ENCODE data around the gene ZC3H7B. TPM values are rescaled to one million over a fixed set of nuclear protein-coding genes. Genes with fewer than 3 reads are reported as not detected.

ZC3H7B gene
- total RNA-seq, 2 experiments from 2014 or later: 46.1 to 47.9 TPM

DNA sequence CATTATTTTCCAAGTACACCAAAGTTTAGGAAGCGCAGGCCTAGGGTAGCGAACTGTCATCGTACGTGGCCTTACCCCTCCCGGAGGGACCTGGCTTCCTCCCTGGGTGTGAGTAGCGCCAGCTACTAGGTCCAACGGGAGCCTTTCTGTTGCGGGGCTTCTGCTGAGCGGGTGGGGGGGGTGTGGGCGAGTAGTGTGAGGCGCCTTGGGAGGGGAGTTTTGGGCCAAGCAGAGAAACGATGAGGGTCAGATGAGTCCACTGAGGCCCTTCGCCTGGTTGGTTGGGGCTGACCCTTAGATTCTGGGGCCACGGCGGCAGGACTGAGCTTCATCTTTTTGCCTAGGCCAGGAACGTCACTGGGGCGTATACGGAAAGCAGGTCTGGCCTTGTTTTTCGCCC, 81.3 kb downstream of the ZC3H7B start:
- Mint-ChIP-seq H3K4me1 (ENCODE audit: low read depth) (peaks cover 16% of the 10 kb centered on the region), H3K4me3 (peak overlapping the region; percentile 85), H3K36me3 (ENCODE audit: low read depth) (no peaks in the 10 kb centered on the region), H3K9me3 (no peaks in the 10 kb centered on the region), H3K27me3 (no peaks in the 10 kb centered on the region), H3K27ac (peak overlapping the region; percentile 89)
- TF ChIP-seq, protein P1, sequence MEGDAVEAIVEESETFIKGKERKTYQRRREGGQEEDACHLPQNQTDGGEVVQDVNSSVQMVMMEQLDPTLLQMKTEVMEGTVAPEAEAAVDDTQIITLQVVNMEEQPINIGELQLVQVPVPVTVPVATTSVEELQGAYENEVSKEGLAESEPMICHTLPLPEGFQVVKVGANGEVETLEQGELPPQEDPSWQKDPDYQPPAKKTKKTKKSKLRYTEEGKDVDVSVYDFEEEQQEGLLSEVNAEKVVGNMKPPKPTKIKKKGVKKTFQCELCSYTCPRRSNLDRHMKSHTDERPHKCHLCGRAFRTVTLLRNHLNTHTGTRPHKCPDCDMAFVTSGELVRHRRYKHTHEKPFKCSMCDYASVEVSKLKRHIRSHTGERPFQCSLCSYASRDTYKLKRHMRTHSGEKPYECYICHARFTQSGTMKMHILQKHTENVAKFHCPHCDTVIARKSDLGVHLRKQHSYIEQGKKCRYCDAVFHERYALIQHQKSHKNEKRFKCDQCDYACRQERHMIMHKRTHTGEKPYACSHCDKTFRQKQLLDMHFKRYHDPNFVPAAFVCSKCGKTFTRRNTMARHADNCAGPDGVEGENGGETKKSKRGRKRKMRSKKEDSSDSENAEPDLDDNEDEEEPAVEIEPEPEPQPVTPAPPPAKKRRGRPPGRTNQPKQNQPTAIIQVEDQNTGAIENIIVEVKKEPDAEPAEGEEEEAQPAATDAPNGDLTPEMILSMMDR (IDR thresholded peaks at IDR 0.05): no peak
- intact Hi-C loops (cut with micrococcal nuclease): no loop called here
- ChIA-PET POLR2A (interaction anchor here (0.9 to 4.4 kb wide), 3 partner anchors 61 to 87 kb away, joined by 4 to 20 read pairs (median 4); partner anchors contain the start of genes ACO2, PHF5A and TOB2), CTCF (interaction anchor here (1.1 to 2.7 kb wide), 5 partner anchors 20 to 145 kb away, joined by 3 to 22 read pairs (median 5); partner anchors contain the start of gene ZC3H7B)
- ATAC-seq: no peak
- no peak for DNase-seq

DNA sequence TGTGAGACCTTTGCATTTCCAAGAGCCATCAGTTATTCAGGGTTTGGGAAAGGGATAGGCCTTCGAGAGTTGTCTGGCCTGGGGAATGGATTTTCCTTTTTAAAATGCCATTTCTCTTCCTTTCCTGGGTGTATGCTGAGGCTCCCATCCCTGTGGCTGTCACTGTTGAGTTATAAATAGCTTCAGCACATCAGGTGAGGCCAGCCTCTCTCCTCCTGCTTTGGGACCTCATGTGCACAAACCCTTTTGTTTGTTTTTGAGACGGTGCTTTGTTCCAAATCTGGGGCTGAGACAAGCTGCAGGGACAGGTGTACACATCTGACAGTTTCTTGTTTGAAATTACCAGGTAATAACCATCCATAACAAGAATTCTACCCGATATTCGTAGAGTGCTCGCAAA, 81.8 kb downstream of the ZC3H7B start:
- Mint-ChIP-seq H3K4me1 (ENCODE audit: low read depth) (peaks cover 16% of the 10 kb centered on the region), H3K27me3 (no peaks in the 10 kb centered on the region), H3K27ac (no peak overlapping the region), H3K4me3 (peak overlapping the region; percentile 85), H3K9me3 (no peaks in the 10 kb centered on the region), H3K36me3 (ENCODE audit: low read depth) (no peaks in the 10 kb centered on the region)
- intact Hi-C loops (cut with micrococcal nuclease): no loop called here
- no peak for ATAC-seq
- ChIA-PET CTCF (interaction anchor here (1.1 to 1.8 kb wide), 3 partner anchors 21 to 144 kb away, joined by 3 to 12 read pairs (median 5); no protein-coding TSS in a partner anchor), POLR2A (interaction anchor here (1.4 to 4.4 kb wide), 2 partner anchors 61 to 86 kb away, joined by 4 to 20 read pairs; partner anchors contain the start of genes ACO2 and PHF5A)
- TF ChIP-seq, protein P1 (IDR thresholded peaks at IDR 0.05): no peak
- no peak for DNase-seq

DNA sequence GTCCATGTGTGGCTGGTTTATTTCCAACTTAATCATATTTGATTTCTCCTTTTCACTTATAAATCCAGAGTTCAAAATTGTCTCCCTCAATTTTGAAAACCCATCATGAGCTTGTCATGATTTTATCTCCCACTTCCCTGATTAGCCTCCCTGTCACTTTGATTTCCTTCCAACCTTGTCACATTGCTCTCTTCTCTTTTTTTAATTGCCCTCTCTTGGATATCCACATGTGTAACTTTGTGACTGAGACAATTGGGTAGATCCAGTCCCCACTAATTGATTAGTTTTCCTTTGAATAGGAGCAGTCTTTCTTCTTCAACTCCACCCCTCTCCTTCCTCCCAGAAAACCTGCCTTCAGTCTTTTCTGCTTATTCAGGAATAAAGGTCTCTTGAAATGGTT, 82.8 kb downstream of the ZC3H7B start:
- TF ChIP-seq, protein P1 (IDR thresholded peaks at IDR 0.05): no peak
- H3K36me3 Mint-ChIP-seq (ENCODE audit: low read depth): peaks cover 2% of the 10 kb centered on the region
- H3K27ac Mint-ChIP-seq: no peak overlapping the region
- DNase-seq (no peak), ATAC-seq (no peak)
- intact Hi-C loops (cut with micrococcal nuclease): no loop called here
- no peak overlapping the region for H3K4me3 Mint-ChIP-seq
- peaks cover 16% of the 10 kb centered on the region for H3K4me1 Mint-ChIP-seq (ENCODE audit: low read depth)
- CTCF ChIA-PET: interaction anchor here (1.5 to 1.8 kb wide), 2 partner anchors 20 to 143 kb away, joined by 5 to 12 read pairs; no protein-coding TSS in a partner anchor
- no peaks in the 10 kb centered on the region for H3K9me3 Mint-ChIP-seq
- POLR2A ChIA-PET: interaction anchor here (4.4 kb wide), 1 partner anchor 85 kb away, joined by 20 read pairs; the partner anchor contains the start of genes ACO2 and PHF5A
- H3K27me3 Mint-ChIP-seq: no peaks in the 10 kb centered on the region

DNA sequence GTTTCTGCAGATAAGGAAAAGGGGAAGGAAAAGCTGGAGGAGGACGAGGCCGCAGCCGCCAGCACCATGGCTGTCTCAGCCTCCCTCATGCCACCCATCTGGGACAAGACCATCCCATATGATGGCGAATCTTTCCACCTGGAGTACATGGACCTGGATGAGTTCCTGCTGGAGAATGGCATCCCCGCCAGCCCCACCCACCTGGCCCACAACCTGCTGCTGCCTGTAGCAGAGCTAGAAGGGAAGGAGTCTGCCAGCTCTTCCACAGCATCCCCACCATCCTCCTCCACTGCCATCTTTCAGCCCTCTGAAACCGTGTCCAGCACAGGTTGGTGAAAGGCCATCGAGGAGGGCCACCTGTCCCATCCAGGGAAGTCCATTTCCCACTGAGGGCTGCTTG, 86.0 kb downstream of the ZC3H7B start:
- ATAC-seq (no peak), DNase-seq (no peak)
- Mint-ChIP-seq H3K4me1 (ENCODE audit: low read depth) (peaks cover 8% of the 10 kb centered on the region), H3K27me3 (no peaks in the 10 kb centered on the region), H3K9me3 (no peaks in the 10 kb centered on the region), H3K36me3 (ENCODE audit: low read depth) (peaks cover 5% of the 10 kb centered on the region), H3K4me3 (no peak overlapping the region), H3K27ac (no peak overlapping the region)
- ChIA-PET POLR2A (interaction anchor here (0.7 kb wide), 1 partner anchor 121 kb away, joined by 3 read pairs; no protein-coding TSS in a partner anchor), CTCF (interaction anchor here (2.6 kb wide), 1 partner anchor 17 kb away, joined by 10 read pairs; no protein-coding TSS in a partner anchor)
- TF ChIP-seq, protein P1 (IDR thresholded peaks at IDR 0.05): no peak
- intact Hi-C loops (cut with micrococcal nuclease): no loop called here

DNA sequence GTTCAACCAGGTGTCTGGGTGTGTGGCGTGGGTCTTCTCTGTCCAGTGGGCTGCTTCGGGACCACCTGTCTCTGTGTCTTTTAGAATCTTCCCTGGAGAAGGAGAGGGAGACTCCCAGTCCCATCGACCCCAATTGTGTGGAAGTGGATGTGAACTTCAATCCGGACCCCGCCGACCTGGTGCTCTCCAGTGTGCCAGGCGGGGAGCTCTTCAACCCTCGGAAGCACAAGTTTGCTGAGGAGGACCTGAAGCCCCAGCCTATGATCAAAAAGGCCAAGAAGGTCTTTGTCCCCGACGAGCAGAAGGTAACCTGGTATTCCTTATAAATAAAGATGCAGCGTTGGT, 92.7 kb downstream of the ZC3H7B start:
- CTCF ChIA-PET: interaction anchor here (4.3 kb wide), 1 partner anchor 10 kb away, joined by 23 read pairs; no protein-coding TSS in a partner anchor
- Mint-ChIP-seq H3K27ac (no peak overlapping the region), H3K27me3 (no peaks in the 10 kb centered on the region), H3K4me1 (ENCODE audit: low read depth) (no peaks in the 10 kb centered on the region), H3K36me3 (ENCODE audit: low read depth) (peaks cover 3% of the 10 kb centered on the region), H3K9me3 (no peaks in the 10 kb centered on the region), H3K4me3 (no peak overlapping the region)
- no peak for ATAC-seq
- TF ChIP-seq, protein P1 (IDR thresholded peaks at IDR 0.05): no peak
- intact Hi-C loops (cut with micrococcal nuclease): no loop called here
- POLR2A ChIA-PET: no interaction called here
- DNase-seq: no peak
